NT2/D1 (cell line): ENCODE measurements around the gene NANOS2.

Experiments used
- YY1 ChIP-seq: IDR thresholded peaks from 2 replicates; pipeline ENCODE4 v1.6.1; 2011; ENCODE audit not compliant: insufficient read length, insufficient read depth
- ZNF274 ChIP-seq: IDR thresholded peaks from 2 replicates; pipeline ENCODE4 v1.6.1; 2011; ENCODE audit warnings: mild to moderate bottlenecking, low read depth, low read length

GRCh38 chr19:45947926-45948325, 33.3 kb upstream of the NANOS2 start:
- no peak for TF ChIP-seq YY1
- TF ChIP-seq ZNF274: no peak
